GM19351 (cell line): Measurements from ENCODE around the gene MRPL11.
A peak's percentile ranks its signal among the peaks of the same experiment; 100 is the strongest.
"Not testable (repeated sequence)": the region's sequence is repeated elsewhere in the genome, so short reads cannot be mapped to it uniquely, and the experiment has no call there.

ENCODE experiments used
- ATAC-seq: cut with Tn5 transposase; IDR thresholded peaks from one replicate; pipeline ENCODE4 v1.9.1; 2021; ENCODE audit warnings: mild to moderate bottlenecking, moderate library complexity; ENCODE audit not compliant: unreplicated experiment

The MRPL11 gene

GRCh38 chr11:66467034-66467659 lies 28.5 kb upstream of the MRPL11 start:
- peak; percentile 47 for ATAC-seq

GRCh38 chr11:66466225-66467033 lies 27.8 kb upstream of the MRPL11 start, which contains the start of gene PELI3:
Gene PELI3 (plus strand): TSS chr11:66466905. CDS start chr11:66468129, 1,224 bp downstream.
- ATAC-seq: peak; percentile 78

GRCh38 chr11:66465373-66466224 lies 27.0 kb upstream of the MRPL11 start:
- ATAC-seq: no peak

- ATAC-seq: no peak
Observed at GRCh38 chr11:66464916-66465315, 26.3 kb upstream of the MRPL11 start.

GRCh38 chr11:66464116-66464515 lies 25.5 kb upstream of the MRPL11 start:
- not testable (repeated sequence) for ATAC-seq

GRCh38 chr11:66462911-66463310 lies 24.3 kb upstream of the MRPL11 start:
- ATAC-seq: no peak

- ATAC-seq: no peak
Observed at GRCh38 chr11:66462010-66462409, 23.4 kb upstream of the MRPL11 start.

- ATAC-seq: no peak
Observed at GRCh38 chr11:66459138-66459778, 20.6 kb upstream of the MRPL11 start.

- ATAC-seq: no peak
Observed at GRCh38 chr11:66457826-66458225, 19.2 kb upstream of the MRPL11 start.

- no peak for ATAC-seq
Observed at GRCh38 chr11:66454828-66455227, 16.2 kb upstream of the MRPL11 start.

GRCh38 chr11:66454247-66454646 lies 15.6 kb upstream of the MRPL11 start:
- ATAC-seq: no peak

GRCh38 chr11:66451663-66452062 lies 13.0 kb upstream of the MRPL11 start:
- no peak for ATAC-seq

- ATAC-seq: no peak
Observed at GRCh38 chr11:66450560-66450959, 11.9 kb upstream of the MRPL11 start.

- no peak for ATAC-seq
Observed at GRCh38 chr11:66448523-66448922, 9.9 kb upstream of the MRPL11 start.

GRCh38 chr11:66447012-66447411 lies 8.4 kb upstream of the MRPL11 start:
- ATAC-seq: no peak

- no peak for ATAC-seq
Observed at GRCh38 chr11:66443602-66444001, 5.0 kb upstream of the MRPL11 start.

- ATAC-seq: not testable (repeated sequence)
Observed at GRCh38 chr11:66440940-66441282, 2.3 kb upstream of the MRPL11 start.

GRCh38 chr11:66440101-66440939 lies 1.7 kb upstream of the MRPL11 start:
- ATAC-seq: not testable (repeated sequence)

- ATAC-seq: no peak
Observed at GRCh38 chr11:66437979-66438503, 607 bp downstream of the MRPL11 start.

- ATAC-seq: no peak
Observed at GRCh38 chr11:66432597-66432996, 6.1 kb downstream of the MRPL11 start.
